GM12874 (cell line): ENCODE data around the gene GSTO2.

Experiments used
- CTCF ChIP-seq: IDR thresholded peaks from 2 replicates; pipeline ENCODE4 v1.5.1; 2011; ENCODE audit warnings: low read depth, mild to moderate bottlenecking, control low read depth, low read length, moderate library complexity; ENCODE audit not compliant: insufficient read depth

Gene GSTO2

DNA sequence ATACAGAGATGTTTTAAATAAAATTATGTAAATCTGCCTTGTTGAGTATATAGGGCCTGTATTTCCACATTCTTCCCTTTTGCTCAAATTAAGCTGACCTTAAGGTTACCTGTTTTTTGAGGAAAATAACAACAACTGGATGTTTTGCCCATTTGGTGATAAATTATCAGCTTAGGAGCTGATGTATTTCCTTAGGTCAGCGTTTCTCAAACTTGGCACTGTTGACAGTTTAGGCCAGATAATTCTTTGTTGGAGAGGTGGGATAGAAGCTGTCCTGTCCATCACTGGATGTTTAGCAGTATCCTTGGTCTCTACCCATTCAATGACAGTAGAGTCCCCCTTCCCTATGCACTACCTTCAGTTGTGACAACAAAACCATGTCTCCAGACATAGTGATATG is 7.2 kb downstream of the GSTO2 start:
- no peak for TF ChIP-seq CTCF

GRCh38 chr10:104277785-104278184 is 8.8 kb downstream of the GSTO2 start:
- TF ChIP-seq CTCF: no peak

GRCh38 chr10:104279550-104280259 is 10.7 kb downstream of the GSTO2 start:
- TF ChIP-seq CTCF: no peak

GRCh38 chr10:104281694-104282093 is 12.7 kb downstream of the GSTO2 start:
- no peak for TF ChIP-seq CTCF

GRCh38 chr10:104284846-104285245 is 15.9 kb downstream of the GSTO2 start:
- no peak for TF ChIP-seq CTCF

DNA sequence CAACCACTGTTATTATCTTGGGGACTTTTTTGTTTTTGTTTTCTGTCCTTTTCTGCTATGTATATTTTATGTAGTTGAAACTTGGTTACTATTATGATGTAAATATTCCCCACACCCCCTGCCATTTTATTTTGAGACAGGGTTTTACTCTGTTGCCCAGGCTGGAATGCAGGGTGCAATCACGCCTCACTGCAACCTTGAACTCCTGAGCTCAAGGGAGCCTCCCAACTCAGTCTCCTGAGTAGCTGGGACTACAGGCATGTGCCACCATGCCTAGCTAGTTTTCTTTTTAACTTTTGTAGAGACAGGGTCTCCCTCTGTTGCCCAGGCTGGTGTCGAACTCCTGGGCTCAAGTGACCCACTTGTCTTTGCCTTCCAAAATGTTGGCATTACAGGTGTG is 18.0 kb downstream of the GSTO2 start:
- no peak for TF ChIP-seq CTCF

DNA sequence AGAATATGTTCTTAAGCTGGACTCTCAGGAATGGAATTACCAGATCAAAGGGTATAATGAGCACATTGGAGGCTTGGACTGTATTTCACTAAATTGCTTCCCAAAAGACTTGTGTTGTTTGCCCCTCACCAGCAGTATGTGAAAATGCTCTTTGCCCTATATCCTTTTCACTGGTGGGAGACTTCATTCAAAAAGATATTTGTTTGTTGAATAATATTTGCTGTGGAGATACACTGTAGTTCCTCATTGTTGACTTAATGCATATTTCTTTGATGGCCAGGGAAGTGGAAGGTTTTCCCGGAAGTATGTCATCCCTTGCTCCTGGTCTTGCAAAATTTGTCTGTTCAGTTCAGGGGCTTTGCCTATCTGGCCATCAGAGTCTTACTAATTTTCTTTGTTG is 19.4 kb downstream of the GSTO2 start:
- no peak for TF ChIP-seq CTCF
